KMS-11 (cell line): ENCODE measurements around the gene PRRC2C.

Experiments used
- H2AFZ ChIP-seq: fragments of 200-600 bp; sonication (generic); 2 replicates; pipeline ENCODE4 v1.6.1; 2016; ENCODE audit warnings: antibody characterized with exemption, mixed run types, low read depth
- H3K27ac ChIP-seq: fragments of 200-600 bp; sonication (generic); 2 replicates; pipeline ENCODE4 v1.6.1; 2016; ENCODE audit warnings: mild to moderate bottlenecking, mixed run types
- H3K27me3 ChIP-seq: fragments of 200-600 bp; sonication (generic); 2 replicates; pipeline ENCODE4 v1.6.1; 2017; ENCODE audit warnings: mild to moderate bottlenecking, low read depth, mixed run types, moderate library complexity; ENCODE audit not compliant: insufficient read depth
- H3K36me3 ChIP-seq: fragments of 200-600 bp; sonication (generic); 2 replicates; pipeline ENCODE4 v1.6.1; 2017; ENCODE audit warnings: mild to moderate bottlenecking, mixed run types; ENCODE audit not compliant: insufficient read depth
- H3K4me1 ChIP-seq: fragments of 200-600 bp; sonication (generic); 2 replicates; pipeline ENCODE4 v1.6.1; 2016; ENCODE audit warnings: mild to moderate bottlenecking, low read depth, mixed run types; ENCODE audit not compliant: poor library complexity, severe bottlenecking
- H3K4me2 ChIP-seq: fragments of 200-600 bp; sonication (generic); 2 replicates; pipeline ENCODE4 v1.7.0; 2016; ENCODE audit warnings: mild to moderate bottlenecking, mixed run types
- H3K4me3 ChIP-seq: fragments of 200-600 bp; sonication (generic); IDR thresholded peaks from 2 replicates; pipeline ENCODE4 v1.6.1; 2017; ENCODE audit warnings: low read depth, low read length, mixed read lengths; ENCODE audit not compliant: insufficient read depth
- H3K79me2 ChIP-seq: fragments of 200-600 bp; sonication (generic); 2 replicates; pipeline ENCODE4 v1.6.1; 2016; ENCODE audit warnings: low read depth, mixed run types; ENCODE audit not compliant: insufficient read depth
- H3K9ac ChIP-seq: fragments of 200-600 bp; sonication (generic); 2 replicates; pipeline ENCODE4 v1.6.1; 2016; ENCODE audit warnings: mild to moderate bottlenecking, mixed run types
- H4K20me1 ChIP-seq: fragments of 200-600 bp; sonication (generic); 2 replicates; pipeline ENCODE4 v1.6.1; 2016; ENCODE audit warnings: mild to moderate bottlenecking, mixed run types; ENCODE audit not compliant: insufficient read depth
- TF ChIP-seq, protein P1 (sequence below): fragments of 200-600 bp; sonication (generic); conservative IDR thresholded peaks from 2 replicates; pipeline ENCODE4 v1.6.1; 2017; ENCODE audit warnings: low read depth, mild to moderate bottlenecking, antibody characterized with exemption, low read length, moderate library complexity, mixed read lengths

The PRRC2C gene

DNA sequence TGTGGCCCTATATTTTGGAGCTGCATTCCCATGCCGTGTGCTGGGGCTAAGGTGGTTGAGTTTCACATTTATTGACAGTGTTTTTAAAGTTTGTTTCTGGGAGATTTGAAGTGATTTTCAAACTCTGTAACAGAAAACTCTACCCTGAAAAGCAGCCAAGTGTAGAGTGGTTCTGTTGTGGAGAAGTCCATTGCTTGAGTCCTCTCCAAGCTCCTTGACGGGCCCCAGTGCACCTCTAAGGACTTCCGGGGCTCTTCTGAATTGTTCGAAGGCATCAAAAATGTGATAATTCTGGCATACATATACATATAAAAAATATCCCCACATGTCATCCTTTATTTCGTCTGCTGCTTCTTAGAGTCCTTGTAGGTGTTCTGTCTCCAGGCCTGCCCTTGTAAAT, 141.7 kb downstream of the PRRC2C start:
- no peaks in the 10 kb centered on the region for H3K79me2 ChIP-seq
- H3K27me3 ChIP-seq = no peaks in the 10 kb centered on the region
- H3K36me3 ChIP-seq = no peaks in the 10 kb centered on the region
- TF ChIP-seq, protein P1, sequence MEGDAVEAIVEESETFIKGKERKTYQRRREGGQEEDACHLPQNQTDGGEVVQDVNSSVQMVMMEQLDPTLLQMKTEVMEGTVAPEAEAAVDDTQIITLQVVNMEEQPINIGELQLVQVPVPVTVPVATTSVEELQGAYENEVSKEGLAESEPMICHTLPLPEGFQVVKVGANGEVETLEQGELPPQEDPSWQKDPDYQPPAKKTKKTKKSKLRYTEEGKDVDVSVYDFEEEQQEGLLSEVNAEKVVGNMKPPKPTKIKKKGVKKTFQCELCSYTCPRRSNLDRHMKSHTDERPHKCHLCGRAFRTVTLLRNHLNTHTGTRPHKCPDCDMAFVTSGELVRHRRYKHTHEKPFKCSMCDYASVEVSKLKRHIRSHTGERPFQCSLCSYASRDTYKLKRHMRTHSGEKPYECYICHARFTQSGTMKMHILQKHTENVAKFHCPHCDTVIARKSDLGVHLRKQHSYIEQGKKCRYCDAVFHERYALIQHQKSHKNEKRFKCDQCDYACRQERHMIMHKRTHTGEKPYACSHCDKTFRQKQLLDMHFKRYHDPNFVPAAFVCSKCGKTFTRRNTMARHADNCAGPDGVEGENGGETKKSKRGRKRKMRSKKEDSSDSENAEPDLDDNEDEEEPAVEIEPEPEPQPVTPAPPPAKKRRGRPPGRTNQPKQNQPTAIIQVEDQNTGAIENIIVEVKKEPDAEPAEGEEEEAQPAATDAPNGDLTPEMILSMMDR = no peak
- no peak overlapping the region for H3K27ac ChIP-seq
- H3K9ac ChIP-seq = no peak overlapping the region
- no peak overlapping the region for H3K4me3 ChIP-seq
- H4K20me1 ChIP-seq = no peaks in the 10 kb centered on the region
- no peaks in the 10 kb centered on the region for H3K4me1 ChIP-seq
- no peak overlapping the region for H3K4me2 ChIP-seq
- no peak overlapping the region for H2AFZ ChIP-seq

DNA sequence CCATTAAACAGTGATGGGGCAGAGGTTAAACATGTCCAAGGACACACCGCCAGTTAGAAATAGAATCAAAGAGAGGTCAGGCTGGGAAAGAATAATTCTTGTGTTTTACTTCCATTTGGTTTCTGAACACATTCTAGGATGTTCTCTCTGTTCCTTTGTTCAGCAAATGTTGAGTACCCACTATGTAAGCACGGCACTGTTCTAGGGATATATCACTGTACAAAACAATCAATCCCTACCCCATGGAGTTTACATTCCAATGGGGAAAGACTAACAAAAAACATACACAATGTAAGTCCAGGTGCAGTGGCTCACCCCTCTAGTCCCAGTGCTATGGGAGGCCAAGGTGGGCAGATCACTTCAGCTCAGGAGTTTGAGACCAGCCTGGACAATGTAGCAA, 142.9 kb downstream of the PRRC2C start:
- Histone ChIP-seq H3K79me2 (no peaks in the 10 kb centered on the region), H3K9ac (no peak overlapping the region), H3K27me3 (no peaks in the 10 kb centered on the region), H2AFZ (no peak overlapping the region), H3K4me1 (no peaks in the 10 kb centered on the region), H3K4me3 (no peak overlapping the region), H3K27ac (no peak overlapping the region), H4K20me1 (no peaks in the 10 kb centered on the region), H3K36me3 (no peaks in the 10 kb centered on the region), H3K4me2 (no peak overlapping the region)
- TF ChIP-seq, protein P1 = no peak

DNA sequence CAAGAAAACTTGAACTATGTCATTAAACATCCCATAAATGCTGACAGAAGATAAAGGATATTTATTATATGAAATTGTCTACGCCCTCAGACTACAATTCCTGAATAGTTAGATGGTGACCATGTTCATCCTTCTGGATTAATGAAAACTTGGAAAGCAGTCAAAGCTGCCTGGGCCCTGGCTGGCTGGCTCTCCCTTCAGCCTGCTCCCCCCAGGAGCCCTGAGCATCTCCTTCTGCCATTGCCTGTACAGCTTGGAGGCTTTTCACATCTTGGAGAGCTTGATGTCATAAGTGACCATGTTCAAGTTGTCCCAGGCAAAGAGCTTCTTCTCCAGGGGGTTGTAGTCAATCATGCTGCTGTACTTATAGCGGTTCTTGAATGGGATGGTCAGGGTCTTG, 150.3 kb downstream of the PRRC2C start:
- Histone ChIP-seq H3K36me3 (no peaks in the 10 kb centered on the region), H3K9ac (no peak overlapping the region), H3K4me2 (no peak overlapping the region), H3K4me1 (no peaks in the 10 kb centered on the region), H3K79me2 (no peaks in the 10 kb centered on the region), H3K27me3 (no peaks in the 10 kb centered on the region), H4K20me1 (no peaks in the 10 kb centered on the region), H2AFZ (no peak overlapping the region), H3K4me3 (no peak overlapping the region), H3K27ac (no peak overlapping the region)
- TF ChIP-seq, protein P1 = no peak

DNA sequence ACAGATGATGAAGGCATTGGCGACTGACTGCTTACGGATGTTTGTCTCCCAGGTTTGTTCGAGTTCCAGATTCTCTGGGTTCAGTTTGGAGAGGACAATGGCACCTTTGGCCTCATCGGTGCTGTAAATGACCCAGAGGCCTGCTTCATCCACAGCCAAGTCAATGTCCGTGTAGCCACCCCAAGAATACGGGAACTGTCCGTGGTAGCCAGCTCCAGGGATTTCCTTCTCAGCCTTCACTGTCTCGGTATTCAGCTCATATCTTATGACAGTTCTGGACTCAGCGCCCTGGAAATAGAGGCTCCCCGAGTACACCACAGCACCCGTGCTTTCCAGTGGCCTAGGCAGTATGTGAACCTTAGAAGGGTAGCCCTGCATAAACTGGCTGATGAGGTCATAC, 150.8 kb downstream of the PRRC2C start:
- H3K36me3 ChIP-seq = no peaks in the 10 kb centered on the region
- no peak overlapping the region for H3K27ac ChIP-seq
- no peak overlapping the region for H3K4me3 ChIP-seq
- H2AFZ ChIP-seq = no peak overlapping the region
- TF ChIP-seq, protein P1 = no peak
- H3K27me3 ChIP-seq = no peaks in the 10 kb centered on the region
- H4K20me1 ChIP-seq = no peaks in the 10 kb centered on the region
- no peak overlapping the region for H3K4me2 ChIP-seq
- H3K79me2 ChIP-seq = no peaks in the 10 kb centered on the region
- no peak overlapping the region for H3K9ac ChIP-seq
- H3K4me1 ChIP-seq = no peaks in the 10 kb centered on the region
